ENCODE data around the gene EP400.

EP400 gene

DNA sequence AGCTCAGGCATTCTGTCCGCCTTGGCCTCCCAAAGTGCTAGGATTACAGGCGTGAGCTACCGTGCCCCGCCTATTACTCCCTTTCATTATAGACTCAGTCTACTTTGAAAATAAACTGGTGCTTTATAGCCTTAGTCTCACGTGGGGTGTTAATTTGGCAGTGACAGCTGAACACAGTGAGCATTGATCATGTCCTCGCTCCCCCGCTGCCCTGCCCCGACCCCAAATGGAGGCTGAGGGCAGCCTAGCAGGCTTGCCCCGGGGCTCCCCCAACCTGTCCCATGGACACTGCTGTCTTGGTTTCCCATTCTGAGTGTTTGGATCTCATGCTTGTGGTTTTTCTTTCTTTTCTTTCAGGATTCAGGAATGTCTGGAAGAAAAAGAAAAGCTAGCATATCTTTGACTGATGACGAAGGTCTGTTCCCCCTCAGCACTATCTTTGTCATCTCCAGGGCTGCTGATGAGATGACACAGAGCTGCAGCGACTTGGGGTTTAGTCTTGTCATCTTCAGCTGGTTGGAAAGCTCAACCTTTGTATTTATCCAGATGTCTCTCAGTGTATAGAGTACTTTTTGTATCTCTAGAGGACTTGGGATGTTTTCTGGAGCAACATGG, 42.2 kb downstream of the EP400 start:
- H3K36me3 ChIP-seq (ENCODE audit: insufficient read depth, low read length): peaks cover 90% of the 10 kb centered on the region

DNA sequence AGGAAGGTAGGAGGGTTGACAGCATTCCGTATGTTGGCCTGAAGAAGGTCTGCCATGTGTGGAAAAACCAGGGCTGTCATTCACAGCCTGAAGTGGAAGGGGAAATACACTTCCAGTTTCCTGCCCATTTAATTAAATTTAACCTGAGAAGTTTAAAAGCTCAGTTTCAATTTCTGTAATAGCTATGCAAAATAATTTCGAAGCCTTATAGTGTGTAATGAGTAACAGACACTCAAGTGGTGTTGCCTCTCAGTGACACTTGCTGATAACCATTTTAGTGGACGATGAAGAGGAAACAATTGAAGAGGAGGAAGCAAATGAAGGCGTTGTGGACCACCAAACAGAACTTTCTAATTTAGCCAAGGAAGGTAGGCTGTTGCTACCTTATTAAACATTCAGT, 44.8 kb downstream of the EP400 start:
- no peaks in the 10 kb centered on the region for H3K79me2 ChIP-seq (ENCODE audit: insufficient read depth, low read length)
- H4K20me1 ChIP-seq (ENCODE audit: insufficient read depth, low read length): no peaks in the 10 kb centered on the region
- no peaks in the 10 kb centered on the region for H3K9me3 ChIP-seq (ENCODE audit: low read length)
- TF ChIP-seq EZH2 (IDR thresholded peaks at IDR 0.05; ENCODE audit: borderline replicate concordance, low read length): no peak
- TF ChIP-seq, protein P1, sequence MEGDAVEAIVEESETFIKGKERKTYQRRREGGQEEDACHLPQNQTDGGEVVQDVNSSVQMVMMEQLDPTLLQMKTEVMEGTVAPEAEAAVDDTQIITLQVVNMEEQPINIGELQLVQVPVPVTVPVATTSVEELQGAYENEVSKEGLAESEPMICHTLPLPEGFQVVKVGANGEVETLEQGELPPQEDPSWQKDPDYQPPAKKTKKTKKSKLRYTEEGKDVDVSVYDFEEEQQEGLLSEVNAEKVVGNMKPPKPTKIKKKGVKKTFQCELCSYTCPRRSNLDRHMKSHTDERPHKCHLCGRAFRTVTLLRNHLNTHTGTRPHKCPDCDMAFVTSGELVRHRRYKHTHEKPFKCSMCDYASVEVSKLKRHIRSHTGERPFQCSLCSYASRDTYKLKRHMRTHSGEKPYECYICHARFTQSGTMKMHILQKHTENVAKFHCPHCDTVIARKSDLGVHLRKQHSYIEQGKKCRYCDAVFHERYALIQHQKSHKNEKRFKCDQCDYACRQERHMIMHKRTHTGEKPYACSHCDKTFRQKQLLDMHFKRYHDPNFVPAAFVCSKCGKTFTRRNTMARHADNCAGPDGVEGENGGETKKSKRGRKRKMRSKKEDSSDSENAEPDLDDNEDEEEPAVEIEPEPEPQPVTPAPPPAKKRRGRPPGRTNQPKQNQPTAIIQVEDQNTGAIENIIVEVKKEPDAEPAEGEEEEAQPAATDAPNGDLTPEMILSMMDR (IDR thresholded peaks at IDR 0.05; ENCODE audit: low read length): no peak
- no peaks in the 10 kb centered on the region for H3K9me2 ChIP-seq (ENCODE audit: low read depth, low read length)
- H3K4me1 ChIP-seq (ENCODE audit: insufficient read depth, low read length, severe bottlenecking): no peaks in the 10 kb centered on the region
- H3K4me2 ChIP-seq (ENCODE audit: low read length): no peak overlapping the region
- H2AFZ ChIP-seq (ENCODE audit: low read length): no peak overlapping the region
- H3K9ac ChIP-seq (ENCODE audit: low read length): no peak overlapping the region
- H3K27ac ChIP-seq (ENCODE audit: low read depth, low read length, poor library complexity, severe bottlenecking): no peak overlapping the region
- H3K4me3 ChIP-seq (ENCODE audit: low read depth, low read length, poor library complexity, severe bottlenecking): no peak overlapping the region
- no peaks in the 10 kb centered on the region for H3K27me3 ChIP-seq (ENCODE audit: insufficient read depth, low read length)
- no peaks in the 10 kb centered on the region for H3F3A ChIP-seq (ENCODE audit: insufficient read depth, low read length)
- H3K36me3 ChIP-seq (ENCODE audit: insufficient read depth, low read length): peaks cover 64% of the 10 kb centered on the region

More for the DNA sequence above, 42.2 kb downstream of the EP400 start:
- no peaks in the 10 kb centered on the region for H3K27me3 ChIP-seq (ENCODE audit: insufficient read depth, low read length)
- no peaks in the 10 kb centered on the region for H4K20me1 ChIP-seq (ENCODE audit: insufficient read depth, low read length)
- H3F3A ChIP-seq (ENCODE audit: insufficient read depth, low read length): no peaks in the 10 kb centered on the region
- H2AFZ ChIP-seq (ENCODE audit: low read length): no peak overlapping the region
- TF ChIP-seq, protein P1 (IDR thresholded peaks at IDR 0.05; ENCODE audit: low read length): no peak
- TF ChIP-seq EZH2 (IDR thresholded peaks at IDR 0.05; ENCODE audit: borderline replicate concordance, low read length): no peak
- H3K9ac ChIP-seq (ENCODE audit: low read length): no peak overlapping the region
- H3K79me2 ChIP-seq (ENCODE audit: insufficient read depth, low read length): no peaks in the 10 kb centered on the region
- no peak overlapping the region for H3K4me2 ChIP-seq (ENCODE audit: low read length)
- H3K4me3 ChIP-seq (ENCODE audit: low read depth, low read length, poor library complexity, severe bottlenecking): no peak overlapping the region
- H3K27ac ChIP-seq (ENCODE audit: low read depth, low read length, poor library complexity, severe bottlenecking): no peak overlapping the region
- no peaks in the 10 kb centered on the region for H3K9me3 ChIP-seq (ENCODE audit: low read length)
- no peaks in the 10 kb centered on the region for H3K4me1 ChIP-seq (ENCODE audit: insufficient read depth, low read length, severe bottlenecking)
- H3K9me2 ChIP-seq (ENCODE audit: low read depth, low read length): no peaks in the 10 kb centered on the region

DNA sequence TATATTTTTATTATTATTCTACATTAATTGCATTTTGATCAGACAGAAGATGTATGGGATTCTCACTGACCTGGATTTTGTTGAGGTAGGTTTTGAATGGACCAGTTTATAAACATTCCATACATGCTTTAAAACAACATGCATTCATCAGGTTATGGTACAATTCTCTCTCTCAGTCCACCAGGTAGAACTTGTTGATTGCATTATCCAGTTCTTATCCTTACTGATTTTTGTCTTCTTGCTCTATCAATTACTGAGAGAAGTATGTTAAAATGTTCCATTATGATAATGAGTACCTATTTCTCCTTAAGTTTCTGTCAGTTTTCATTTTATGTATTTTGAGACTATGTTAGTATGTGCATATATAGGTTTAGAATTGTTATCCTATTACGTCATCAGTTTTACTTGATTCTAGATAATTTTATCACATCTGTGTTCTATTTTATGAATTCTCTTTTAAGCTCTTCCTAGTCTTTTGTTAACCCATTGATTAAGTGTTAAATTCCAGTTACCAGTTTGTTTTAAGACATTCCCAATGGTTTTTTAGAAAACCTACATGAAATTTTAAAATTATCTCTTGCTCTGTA, 50.6 kb downstream of the EP400 start:
- Histone ChIP-seq H3K9ac (ENCODE audit: low read length) (no peak overlapping the region), H3K27ac (ENCODE audit: low read depth, low read length, poor library complexity, severe bottlenecking) (no peak overlapping the region), H3K27me3 (ENCODE audit: insufficient read depth, low read length) (no peaks in the 10 kb centered on the region), H3K9me2 (ENCODE audit: low read depth, low read length) (no peaks in the 10 kb centered on the region), H3K4me3 (ENCODE audit: low read depth, low read length, poor library complexity, severe bottlenecking) (no peak overlapping the region), H2AFZ (ENCODE audit: low read length) (no peak overlapping the region), H3F3A (ENCODE audit: insufficient read depth, low read length) (no peaks in the 10 kb centered on the region), H3K4me2 (ENCODE audit: low read length) (no peak overlapping the region), H3K9me3 (ENCODE audit: low read length) (no peaks in the 10 kb centered on the region), H3K79me2 (ENCODE audit: insufficient read depth, low read length) (no peaks in the 10 kb centered on the region), H3K36me3 (ENCODE audit: insufficient read depth, low read length) (peaks cover 37% of the 10 kb centered on the region), H3K4me1 (ENCODE audit: insufficient read depth, low read length, severe bottlenecking) (no peaks in the 10 kb centered on the region), H4K20me1 (ENCODE audit: insufficient read depth, low read length) (no peaks in the 10 kb centered on the region)
- no peak for TF ChIP-seq EZH2 (IDR thresholded peaks at IDR 0.05; ENCODE audit: borderline replicate concordance, low read length)
- TF ChIP-seq, protein P1 (IDR thresholded peaks at IDR 0.05; ENCODE audit: low read length): no peak
